ENCODE measurements around the gene CST5.

- TF ChIP-seq POLR2A (IDR thresholded peaks at IDR 0.05) (no peak), CTCF (IDR thresholded peaks at IDR 0.05 in 8 of 11, conservative IDR thresholded peaks at IDR 0.05 in 3 of 11) (no peak), POLR2AphosphoS5 (IDR thresholded peaks at IDR 0.05) (no peak)
Measured at GRCh38 chr20:23917024-23917725, 37.6 kb upstream of the CST5 start.
